GM23338 (cell line): ENCODE data around the gene MAPK4. TPM values are rescaled to one million over a fixed set of nuclear protein-coding genes. Genes with fewer than 3 reads are reported as not detected.

Source experiments
- ATAC-seq: fragments of 200-7000 bp; cut with Tn5 transposase; 3 replicates; pipeline ENCODE4 v1.9.1; 2020
- DNase-seq: peaks from one replicate; pipeline ENCODE4 v3.0.0-alpha.2; 2015; ENCODE audit warnings: low spot score
- H2AFZ ChIP-seq: fragments of 200-600 bp; sonication (generic); 2 replicates; pipeline ENCODE4 v1.8.0; 2016; ENCODE audit warnings: antibody characterized with exemption, mild to moderate bottlenecking, moderate library complexity
- H3F3A ChIP-seq: fragments of 200-600 bp; sonication (generic); replicated peaks from 2 replicates; pipeline ENCODE4 v1.8.0; 2017; ENCODE audit warnings: antibody characterized with exemption, mixed run types, low read depth
- H3K27ac ChIP-seq: fragments of 200-600 bp; sonication (generic); 2 replicates; pipeline ENCODE4 v1.6.1; 2016; ENCODE audit warnings: low read depth
- H3K27me3 ChIP-seq: fragments of 200-600 bp; sonication (generic); 2 replicates; pipeline ENCODE4 v1.8.0; 2016; ENCODE audit warnings: mild to moderate bottlenecking, mixed run types, moderate library complexity; ENCODE audit not compliant: insufficient read depth
- H3K36me3 ChIP-seq: fragments of 200-600 bp; sonication (generic); 2 replicates; pipeline ENCODE4 v1.8.0; 2016; ENCODE audit warnings: mild to moderate bottlenecking; ENCODE audit not compliant: insufficient read depth
- H3K4me1 ChIP-seq: fragments of 200-600 bp; sonication (generic); 2 replicates; pipeline ENCODE4 v1.8.0; 2016; ENCODE audit warnings: mild to moderate bottlenecking, moderate library complexity; ENCODE audit not compliant: insufficient read depth
- H3K4me2 ChIP-seq: fragments of 200-600 bp; sonication (generic); 2 replicates; pipeline ENCODE4 v1.7.1; 2017; ENCODE audit warnings: mixed run types
- H3K4me3 ChIP-seq: fragments of 200-600 bp; sonication (generic); 2 replicates; pipeline ENCODE4 v1.6.1; 2016; ENCODE audit warnings: mixed run types
- H3K79me2 ChIP-seq: fragments of 200-600 bp; sonication (generic); replicated peaks from 2 replicates; pipeline ENCODE4 v1.8.0; 2017; ENCODE audit warnings: mild to moderate bottlenecking; ENCODE audit not compliant: insufficient read depth
- H3K9me2 ChIP-seq: fragments of 200-600 bp; sonication (generic); 2 replicates; pipeline ENCODE4 v1.8.0; 2017; ENCODE audit not compliant: insufficient read depth
- H4K20me1 ChIP-seq: fragments of 200-600 bp; sonication (generic); replicated peaks from 2 replicates; pipeline ENCODE4 v1.8.0; 2017; ENCODE audit warnings: mild to moderate bottlenecking; ENCODE audit not compliant: insufficient read depth
- H3K27ac Mint-ChIP-seq: 2 replicates; pipeline ENCODE4 v1.8.0; 2020; ENCODE audit warnings: inconsistent platforms, mild to moderate bottlenecking, moderate library complexity, mixed read lengths
- H3K27me3 Mint-ChIP-seq: 3 replicates; pipeline ENCODE4 v1.8.0; 2022; ENCODE audit warnings: low read depth, mild to moderate bottlenecking, moderate library complexity, mixed read lengths, inconsistent platforms; ENCODE audit not compliant: insufficient read depth, poor library complexity
- H3K36me3 Mint-ChIP-seq: 3 replicates; pipeline ENCODE4 v1.8.0; 2021; ENCODE audit warnings: low read depth, mild to moderate bottlenecking, inconsistent platforms, moderate library complexity, mixed read lengths
- H3K4me1 Mint-ChIP-seq: 3 replicates; pipeline ENCODE4 v1.8.0; 2020; ENCODE audit warnings: mild to moderate bottlenecking, inconsistent platforms, mixed read lengths
- H3K4me3 Mint-ChIP-seq: 3 replicates; pipeline ENCODE4 v1.8.0; 2021; ENCODE audit warnings: moderate library complexity, mild to moderate bottlenecking, inconsistent platforms, mixed read lengths
- H3K9me3 Mint-ChIP-seq: 3 replicates; pipeline ENCODE4 v1.8.0; 2020; ENCODE audit warnings: moderate library complexity, mild to moderate bottlenecking, inconsistent platforms, mixed read lengths
- CREB1 ChIP-seq: fragments of 250-450 bp; sonication (Bioruptor Pico); IDR thresholded peaks from 2 replicates; pipeline ENCODE4 v1.5.0; 2020; ENCODE audit warnings: low read depth, mild to moderate bottlenecking, moderate library complexity
- CTCF ChIP-seq, 2 experiments: fragments of 200-600 bp in 1 of 2; sonication (generic) in 1 of 2; conservative IDR thresholded peaks; 2 replicates each; pipeline versions ENCODE4 v1.5.1 to v1.6.1; 2016 to 2017; ENCODE audit warnings: antibody characterized with exemption in 2 of 2, low read depth in 2 of 2, mild to moderate bottlenecking in 2 of 2, moderate library complexity in 1 of 2
- ETS1 ChIP-seq: IDR thresholded peaks from 2 replicates; pipeline ENCODE4 v1.6.1; 2016; ENCODE audit warnings: antibody characterized with exemption
- EZH2 ChIP-seq: fragments of 200-600 bp; sonication (generic); IDR thresholded peaks from one replicate; pipeline ENCODE4 v1.8.0; 2017; ENCODE audit warnings: antibody characterized with exemption, mild to moderate bottlenecking, low read depth; ENCODE audit not compliant: unreplicated experiment
- EZH2phosphoT487 ChIP-seq: fragments of 200-600 bp; sonication (generic); IDR thresholded peaks from one replicate; pipeline ENCODE4 v1.8.1; 2018; ENCODE audit warnings: antibody characterized with exemption; ENCODE audit not compliant: unreplicated experiment
- JUNB ChIP-seq: IDR thresholded peaks from one replicate; pipeline ENCODE4 v1.6.1; 2016; ENCODE audit warnings: antibody characterized with exemption; ENCODE audit not compliant: unreplicated experiment
- NANOG ChIP-seq: IDR thresholded peaks from 2 replicates; pipeline ENCODE4 v1.6.1; 2016; ENCODE audit warnings: antibody characterized with exemption, borderline replicate concordance
- POLR2AphosphoS5 ChIP-seq: IDR thresholded peaks from 2 replicates; pipeline ENCODE4 v1.6.1; 2016; ENCODE audit warnings: antibody characterized with exemption, low read depth
- REST ChIP-seq: IDR thresholded peaks from one replicate; pipeline ENCODE4 v1.6.1; 2018; ENCODE audit warnings: antibody characterized with exemption; ENCODE audit not compliant: unreplicated experiment
- STAT1 ChIP-seq: IDR thresholded peaks from one replicate; pipeline ENCODE4 v1.6.1; 2016; ENCODE audit warnings: antibody characterized with exemption; ENCODE audit not compliant: unreplicated experiment
- ZNF114 ChIP-seq: fragments of 250-450 bp; sonication (Bioruptor Pico); IDR thresholded peaks from 2 replicates; pipeline ENCODE4 v1.5.0; 2020; ENCODE audit warnings: mild to moderate bottlenecking, moderate library complexity
- ZNF331 ChIP-seq: fragments of 250-450 bp; sonication (Bioruptor Pico); IDR thresholded peaks from 2 replicates; pipeline ENCODE4 v1.5.0; 2020; ENCODE audit warnings: low read depth, mild to moderate bottlenecking, moderate library complexity
- ZNF462 ChIP-seq: fragments of 250-450 bp; sonication (Bioruptor Pico); IDR thresholded peaks from 2 replicates; pipeline ENCODE4 v1.5.0; 2020; ENCODE audit warnings: mild to moderate bottlenecking, moderate library complexity
- polyA plus RNA-seq: library from polyadenylated mRNA; unstranded; fragments of >200 nt; fragmentation: Nextera tagmentation; extraction: Ambion mirVana; gene quantifications from 2 replicates; pipeline ENCODE4 v1.2.1, GENCODE V29; 2016
- total RNA-seq: library from RNA; depleted of rRNA; stranded (reverse); fragments of >200 nt; shearing (Covaris generic); gene quantifications from 2 replicates; pipeline ENCODE4 v1.2.3, GENCODE V29; 2014

The MAPK4 gene
- total and polyA plus RNA-seq, 2 experiments from 2014 or later = 1.3 to 4.4 TPM

GRCh38 chr18:50594942-50595341 is 35.1 kb downstream of the MAPK4 start:
- H3K4me2 ChIP-seq = no peak overlapping the region
- Mint-ChIP-seq H3K36me3 (no peaks in the 10 kb centered on the region), H3K9me3 (no peaks in the 10 kb centered on the region), H3K4me1 (no peaks in the 10 kb centered on the region), H3K4me3 (no peak overlapping the region), H3K27me3 (no peaks in the 10 kb centered on the region), H3K27ac (no peak overlapping the region)
- no peak overlapping the region for H3K4me3 ChIP-seq
- no peak for TF ChIP-seq ZNF331
- no peak for TF ChIP-seq CTCF (conservative IDR thresholded peaks at IDR 0.05; ENCODE audit: low read depth in 2 of 2)
- TF ChIP-seq ZNF462 (CRISPR knock-in tag) = no peak
- TF ChIP-seq CREB1 = no peak
- TF ChIP-seq NANOG = no peak
- no peak for TF ChIP-seq ETS1
- TF ChIP-seq EZH2phosphoT487 = no peak
- TF ChIP-seq REST = no peak
- TF ChIP-seq JUNB = no peak
- TF ChIP-seq STAT1 = no peak
- no peak for TF ChIP-seq ZNF114 (CRISPR knock-in tag)
- TF ChIP-seq POLR2AphosphoS5 = no peak
- TF ChIP-seq EZH2 = no peak
- H3K4me1 ChIP-seq = no peaks in the 10 kb centered on the region
- no peaks in the 10 kb centered on the region for H3F3A ChIP-seq
- H3K36me3 ChIP-seq = no peaks in the 10 kb centered on the region
- H3K9me2 ChIP-seq = no peaks in the 10 kb centered on the region
- no peaks in the 10 kb centered on the region for H3K79me2 ChIP-seq
- DNase-seq (no peak), ATAC-seq (no peak)
- H2AFZ ChIP-seq = no peak overlapping the region
- no peaks in the 10 kb centered on the region for H4K20me1 ChIP-seq
- no peak overlapping the region for H3K27ac ChIP-seq
- H3K27me3 ChIP-seq = no peaks in the 10 kb centered on the region
